Nephron progenitor cell (in vitro differentiated cells): ENCODE results near the gene PRPF18.

ENCODE experiments used
- DNase-seq: peaks from one replicate; pipeline ENCODE4 v3.0.0; 2021
- H3K27ac Mint-ChIP-seq: 2 replicates; pipeline ENCODE4 v1.8.0; 2021; ENCODE audit warnings: mild to moderate bottlenecking, moderate library complexity, mixed read lengths
- H3K27me3 Mint-ChIP-seq: 2 replicates; pipeline ENCODE4 v1.8.0; 2021; ENCODE audit warnings: mild to moderate bottlenecking, low read depth, mixed read lengths; ENCODE audit not compliant: poor library complexity
- H3K36me3 Mint-ChIP-seq: 2 replicates; pipeline ENCODE4 v1.8.0; 2021; ENCODE audit warnings: low read depth, mixed read lengths
- H3K4me1 Mint-ChIP-seq: 2 replicates; pipeline ENCODE4 v1.8.0; 2021; ENCODE audit warnings: mixed read lengths
- H3K4me3 Mint-ChIP-seq: 2 replicates; pipeline ENCODE4 v1.8.0; 2021; ENCODE audit warnings: mild to moderate bottlenecking, moderate library complexity, mixed read lengths
- H3K9me3 Mint-ChIP-seq: 2 replicates; pipeline ENCODE4 v1.8.0; 2021; ENCODE audit warnings: mild to moderate bottlenecking, moderate library complexity, mixed read lengths
- TF ChIP-seq, protein P1 (sequence below): fragments of 200-600 bp; sonication (generic); IDR thresholded peaks from 2 replicates; pipeline ENCODE4 v1.5.0; 2021; ENCODE audit warnings: antibody characterized with exemption

The PRPF18 gene

DNA sequence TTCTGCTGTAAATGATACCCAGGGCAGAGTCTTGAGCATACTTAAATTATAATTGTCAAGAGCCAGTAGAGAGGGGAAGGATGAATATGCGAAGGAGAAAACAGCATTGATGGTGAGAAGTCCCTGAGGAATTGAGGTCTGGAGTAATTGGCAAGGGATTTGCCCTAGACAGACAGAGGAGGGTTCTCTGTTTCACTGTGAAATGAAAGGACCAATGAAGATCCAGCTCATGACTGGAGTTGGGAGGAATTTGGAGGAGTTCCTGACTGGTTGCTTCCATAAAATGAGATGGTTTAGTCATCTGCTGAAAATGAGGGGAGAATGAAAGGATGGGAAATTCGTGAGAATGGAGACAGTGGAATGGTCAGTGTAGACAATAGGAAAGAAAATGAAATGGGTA, 6.8 kb downstream of the PRPF18 start:
- peaks cover 7% of the 10 kb centered on the region for H3K4me1 Mint-ChIP-seq
- no peaks in the 10 kb centered on the region for H3K36me3 Mint-ChIP-seq
- TF ChIP-seq, protein P1, sequence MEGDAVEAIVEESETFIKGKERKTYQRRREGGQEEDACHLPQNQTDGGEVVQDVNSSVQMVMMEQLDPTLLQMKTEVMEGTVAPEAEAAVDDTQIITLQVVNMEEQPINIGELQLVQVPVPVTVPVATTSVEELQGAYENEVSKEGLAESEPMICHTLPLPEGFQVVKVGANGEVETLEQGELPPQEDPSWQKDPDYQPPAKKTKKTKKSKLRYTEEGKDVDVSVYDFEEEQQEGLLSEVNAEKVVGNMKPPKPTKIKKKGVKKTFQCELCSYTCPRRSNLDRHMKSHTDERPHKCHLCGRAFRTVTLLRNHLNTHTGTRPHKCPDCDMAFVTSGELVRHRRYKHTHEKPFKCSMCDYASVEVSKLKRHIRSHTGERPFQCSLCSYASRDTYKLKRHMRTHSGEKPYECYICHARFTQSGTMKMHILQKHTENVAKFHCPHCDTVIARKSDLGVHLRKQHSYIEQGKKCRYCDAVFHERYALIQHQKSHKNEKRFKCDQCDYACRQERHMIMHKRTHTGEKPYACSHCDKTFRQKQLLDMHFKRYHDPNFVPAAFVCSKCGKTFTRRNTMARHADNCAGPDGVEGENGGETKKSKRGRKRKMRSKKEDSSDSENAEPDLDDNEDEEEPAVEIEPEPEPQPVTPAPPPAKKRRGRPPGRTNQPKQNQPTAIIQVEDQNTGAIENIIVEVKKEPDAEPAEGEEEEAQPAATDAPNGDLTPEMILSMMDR = no peak
- H3K4me3 Mint-ChIP-seq = no peak overlapping the region
- H3K9me3 Mint-ChIP-seq = no peaks in the 10 kb centered on the region
- H3K27ac Mint-ChIP-seq = no peak overlapping the region
- no peaks in the 10 kb centered on the region for H3K27me3 Mint-ChIP-seq
- DNase-seq = no peak

DNA sequence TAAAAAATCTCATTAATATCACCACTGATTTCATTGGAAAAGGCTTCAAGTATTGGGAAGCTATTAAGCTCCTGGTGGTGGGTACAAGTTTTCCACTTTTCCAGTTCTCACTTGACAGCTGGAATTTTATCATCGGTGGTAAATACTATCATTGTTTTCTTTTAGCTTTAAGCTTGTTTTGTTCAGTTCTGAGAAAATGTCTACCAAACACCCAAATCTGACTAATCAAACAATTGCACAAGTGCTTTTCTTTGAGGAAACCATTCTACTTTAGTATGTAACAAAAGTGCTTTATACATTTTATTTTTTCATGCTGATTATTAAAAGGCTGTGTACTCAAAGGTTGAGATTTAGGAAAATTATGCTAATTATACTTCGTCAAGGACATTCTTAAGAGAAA, 7.9 kb downstream of the PRPF18 start:
- DNase-seq = no peak
- TF ChIP-seq, protein P1 = no peak
- Mint-ChIP-seq H3K36me3 (no peaks in the 10 kb centered on the region), H3K4me3 (no peak overlapping the region), H3K9me3 (no peaks in the 10 kb centered on the region), H3K4me1 (no peaks in the 10 kb centered on the region), H3K27me3 (no peaks in the 10 kb centered on the region), H3K27ac (no peak overlapping the region)

DNA sequence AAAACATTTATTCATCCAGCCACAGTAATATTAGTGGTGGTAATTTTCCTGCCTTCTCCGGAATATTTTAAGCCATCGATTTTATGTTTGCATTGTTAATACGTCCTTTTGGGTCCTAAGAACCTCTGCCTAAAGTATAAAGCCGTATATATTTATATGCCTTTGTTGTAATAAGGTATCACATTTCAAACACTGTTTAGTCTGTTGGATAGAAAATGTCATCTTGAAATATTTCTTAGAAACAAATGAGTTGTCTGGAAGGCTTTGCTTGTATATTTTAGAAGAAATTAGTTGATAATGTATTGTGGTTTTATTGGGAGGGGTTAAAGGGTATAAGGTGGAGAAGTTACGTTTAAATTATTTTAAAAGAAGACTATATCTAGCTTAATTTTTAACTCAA, 11.1 kb downstream of the PRPF18 start:
- no peak for DNase-seq
- no peaks in the 10 kb centered on the region for H3K9me3 Mint-ChIP-seq
- no peaks in the 10 kb centered on the region for H3K4me1 Mint-ChIP-seq
- no peak overlapping the region for H3K27ac Mint-ChIP-seq
- H3K4me3 Mint-ChIP-seq = no peak overlapping the region
- TF ChIP-seq, protein P1 = no peak
- no peaks in the 10 kb centered on the region for H3K27me3 Mint-ChIP-seq
- H3K36me3 Mint-ChIP-seq = no peaks in the 10 kb centered on the region

DNA sequence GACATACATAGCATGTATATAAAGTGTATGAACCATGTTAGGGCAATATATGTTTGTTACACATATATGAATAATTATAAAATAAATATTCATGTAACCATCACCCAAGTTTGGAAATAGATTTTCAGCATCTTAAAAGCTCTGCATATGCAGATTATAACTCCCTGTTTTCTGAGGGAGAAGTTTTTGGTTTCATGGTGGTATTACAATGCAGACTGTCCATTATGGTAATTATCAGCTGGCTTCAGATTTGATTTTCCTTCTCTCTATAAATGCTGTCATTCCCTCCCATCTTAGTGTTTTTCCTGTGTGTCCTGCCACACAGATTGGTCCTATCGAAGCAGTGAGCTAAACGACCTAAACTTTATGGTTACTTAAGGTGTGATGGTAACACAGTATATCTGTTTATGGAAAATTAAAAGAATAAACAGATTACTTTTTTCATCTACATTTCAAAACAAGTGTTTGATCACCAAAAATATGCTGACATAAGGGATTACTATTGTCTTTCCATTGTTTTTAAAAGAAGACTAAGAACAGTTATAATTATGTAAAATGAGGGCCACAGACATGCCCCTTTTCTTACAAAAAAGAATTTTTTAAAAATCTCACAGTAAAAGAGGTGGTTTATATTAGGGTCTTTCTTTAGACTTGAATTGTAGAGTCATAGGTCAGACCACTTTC, 17.7 kb downstream of the PRPF18 start:
- TF ChIP-seq, protein P1 = no peak
- Mint-ChIP-seq H3K27me3 (no peaks in the 10 kb centered on the region), H3K36me3 (peaks cover 11% of the 10 kb centered on the region), H3K4me1 (peaks cover 5% of the 10 kb centered on the region), H3K27ac (no peak overlapping the region), H3K9me3 (no peaks in the 10 kb centered on the region), H3K4me3 (no peak overlapping the region)
- DNase-seq = no peak

DNA sequence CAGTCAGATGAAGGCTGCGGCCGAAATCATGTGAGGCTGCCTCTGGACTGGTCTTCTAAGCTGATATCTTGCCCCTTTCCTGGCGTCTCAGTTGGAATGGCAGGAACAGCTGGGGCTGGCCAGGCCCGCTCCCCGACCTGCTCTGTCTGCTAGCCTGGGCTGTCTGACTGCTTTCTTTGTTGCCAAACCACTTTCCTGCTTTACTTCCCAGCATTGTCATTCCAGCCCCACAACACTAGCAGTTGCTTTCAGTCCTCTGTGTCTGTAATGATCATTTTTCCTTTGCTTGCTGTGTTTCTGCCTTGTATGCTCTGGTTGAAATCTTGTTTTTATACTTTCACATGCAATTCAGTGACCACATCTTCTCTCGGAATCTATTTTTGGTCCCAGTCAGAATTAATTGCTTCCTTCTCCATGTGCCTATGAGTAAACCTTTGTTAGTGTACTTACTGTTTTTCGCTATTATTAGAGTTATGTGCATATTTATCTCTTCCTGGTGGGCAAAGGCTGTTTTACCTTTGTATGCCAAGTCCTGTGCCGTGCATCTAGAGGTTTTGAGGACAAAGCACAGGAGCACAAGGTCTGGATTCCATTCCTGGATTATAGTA, 21.6 kb downstream of the PRPF18 start:
- peak overlapping the region; percentile 84 for H3K27ac Mint-ChIP-seq
- no peaks in the 10 kb centered on the region for H3K9me3 Mint-ChIP-seq
- TF ChIP-seq, protein P1 = no peak
- peaks cover 11% of the 10 kb centered on the region for H3K4me1 Mint-ChIP-seq
- no peak for DNase-seq
- peaks cover 38% of the 10 kb centered on the region for H3K36me3 Mint-ChIP-seq
- H3K27me3 Mint-ChIP-seq = no peaks in the 10 kb centered on the region
- no peak overlapping the region for H3K4me3 Mint-ChIP-seq
